Measurements from ENCODE around the gene A1BG.
"Not testable (repeated sequence)": the region's sequence is repeated elsewhere in the genome, so short reads cannot be mapped to it uniquely, and the experiment has no call there.

The A1BG gene

DNA sequence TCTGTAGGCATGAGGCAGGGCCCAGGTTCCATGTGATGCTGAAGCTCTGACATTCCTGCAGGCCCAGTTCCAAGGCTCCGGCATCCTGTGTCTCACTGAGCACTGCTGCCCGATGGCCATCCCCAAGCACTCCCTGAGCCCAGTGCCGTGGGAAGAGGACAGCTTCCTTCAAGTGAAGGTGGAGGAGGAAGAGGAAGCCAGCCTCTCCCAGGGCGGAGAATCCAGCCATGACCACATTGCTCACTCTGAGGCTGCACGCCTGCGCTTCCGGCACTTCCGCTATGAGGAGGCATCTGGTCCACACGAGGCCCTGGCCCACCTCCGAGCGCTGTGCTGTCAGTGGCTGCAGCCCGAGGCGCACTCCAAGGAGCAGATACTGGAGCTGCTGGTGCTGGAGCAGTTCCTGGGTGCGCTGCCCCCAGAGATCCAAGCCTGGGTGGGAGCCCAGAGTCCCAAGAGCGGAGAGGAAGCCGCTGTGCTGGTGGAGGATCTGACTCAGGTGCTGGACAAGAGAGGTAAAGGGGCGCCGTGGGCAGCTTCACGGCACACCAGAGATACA lies 18.5 kb downstream of the A1BG start:
- no peak for DNase-seq

DNA sequence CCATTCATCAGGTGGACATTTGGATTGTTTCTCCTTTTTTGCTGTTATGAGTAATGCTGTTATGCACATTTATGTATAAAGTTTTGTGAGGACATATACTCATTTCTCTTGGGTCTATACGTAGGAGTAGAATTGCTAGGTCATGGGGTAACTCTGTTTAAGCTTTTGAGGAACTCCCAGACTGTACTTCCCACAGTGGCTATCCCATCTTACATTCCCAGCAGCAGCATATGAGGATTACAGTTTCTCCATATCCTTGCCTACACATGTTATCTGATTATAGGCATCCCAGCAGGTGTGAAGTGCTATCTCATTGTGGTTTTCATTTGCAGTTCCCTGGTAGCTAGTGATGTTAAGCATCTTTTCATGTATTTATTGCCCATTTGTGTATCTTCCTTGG lies 20.6 kb downstream of the A1BG start:
- DNase-seq, result no peak

DNA sequence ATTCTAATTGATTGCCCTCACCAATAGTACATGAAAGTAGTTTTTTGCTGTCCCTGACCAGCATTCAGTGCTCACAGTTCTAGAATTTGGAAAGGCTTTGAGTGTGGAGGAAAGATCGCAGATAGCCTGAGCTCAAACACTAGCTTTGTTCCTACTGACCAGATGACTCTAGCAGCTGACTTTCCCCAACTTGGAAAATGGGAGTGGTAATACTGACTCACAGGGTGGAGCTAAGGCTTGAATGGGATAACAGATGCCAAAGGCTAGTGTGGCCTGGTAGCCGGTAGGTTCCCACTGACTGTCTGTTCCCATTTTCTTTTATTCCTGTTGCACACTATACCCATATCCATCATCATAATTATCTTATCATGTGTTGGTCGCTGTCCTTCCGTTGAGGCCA lies 22.8 kb downstream of the A1BG start:
- no peak for DNase-seq

DNA sequence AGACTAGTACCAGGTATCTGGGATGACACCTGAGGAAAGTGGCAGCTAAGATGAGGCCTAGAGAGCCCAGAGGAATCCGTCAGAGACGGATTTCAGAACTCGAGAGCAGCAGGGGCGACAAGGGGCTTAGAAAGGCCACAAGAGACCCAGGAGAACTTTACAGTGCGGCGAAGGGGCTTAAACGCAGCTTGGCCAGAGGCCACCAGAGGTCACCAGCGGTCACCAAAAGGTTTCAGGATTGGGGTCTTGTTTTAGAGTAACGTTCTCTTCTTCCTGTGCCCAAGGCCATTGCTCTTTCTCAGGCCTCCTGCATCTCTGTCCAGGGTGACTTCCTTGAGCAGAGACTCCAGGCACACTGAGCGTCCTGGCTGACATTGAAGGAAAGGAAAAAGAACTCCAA lies 24.3 kb downstream of the A1BG start:
- no peak for DNase-seq

DNA sequence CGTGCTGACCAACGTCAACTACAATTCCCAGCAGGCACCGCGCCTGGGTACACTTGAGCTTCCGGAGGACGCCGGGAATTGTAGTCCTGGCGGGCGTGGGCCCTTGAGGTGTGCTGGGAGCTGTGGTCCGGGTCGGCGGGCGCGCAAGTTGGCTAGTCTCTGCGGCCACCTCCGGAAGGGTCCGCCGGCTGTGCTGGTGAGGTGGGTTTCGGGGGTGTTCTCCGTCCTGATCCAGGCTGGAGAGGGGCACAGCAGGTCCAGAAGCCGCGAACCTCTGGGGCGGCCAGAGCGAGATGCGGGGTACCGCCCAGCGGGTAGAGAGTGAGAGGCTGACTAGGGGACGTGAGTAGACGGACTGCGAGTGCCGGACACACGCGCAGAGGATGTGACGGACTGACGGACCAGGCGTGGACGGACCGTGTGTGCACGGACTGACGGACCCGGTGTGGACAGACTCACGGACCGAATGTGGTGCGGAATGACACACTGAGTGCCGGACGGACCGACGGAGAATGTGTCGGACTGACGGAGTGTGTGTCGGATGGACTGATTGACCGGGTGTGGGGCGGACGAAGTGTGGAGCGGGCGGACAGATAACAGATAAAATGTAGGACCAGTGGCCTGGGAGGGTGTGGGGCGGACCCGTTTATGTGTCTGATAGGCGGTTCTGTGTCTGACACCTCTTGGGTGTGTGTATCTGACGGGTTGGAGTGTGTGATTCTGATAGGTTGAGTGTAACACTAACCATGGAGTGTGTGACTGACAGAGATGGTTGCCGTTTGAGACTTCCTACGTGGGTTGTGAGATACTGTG lies 26.2 kb downstream of the A1BG start, which contains the start of gene ZSCAN22:
TSS of gene ZSCAN22 (plus strand) at position 81 of the 813 bp plus-strand sequence. CDS start 7,809 bp downstream, outside the sequence.
- DNase-seq, result peak; percentile 90

DNA sequence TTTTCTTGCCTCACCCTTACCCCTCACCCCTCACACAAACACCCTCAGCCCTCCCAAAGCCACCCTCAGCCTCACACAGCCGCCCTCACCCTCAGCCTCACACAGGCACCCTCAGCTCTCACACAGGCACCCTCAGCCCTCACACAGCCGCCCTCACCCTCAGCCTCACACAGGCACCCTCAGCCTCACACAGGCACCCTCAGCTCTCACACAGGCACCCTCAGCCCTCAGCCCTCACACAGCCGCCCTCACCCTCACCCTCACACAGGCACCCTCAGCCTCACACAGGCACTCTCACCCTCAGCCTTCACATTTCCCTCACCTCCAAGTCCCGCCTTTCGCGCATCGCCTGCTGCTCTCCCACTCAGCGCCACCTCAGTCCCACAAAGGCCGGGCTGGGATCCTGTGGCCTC lies 26.8 kb downstream of the A1BG start:
- DNase-seq, result no peak

DNA sequence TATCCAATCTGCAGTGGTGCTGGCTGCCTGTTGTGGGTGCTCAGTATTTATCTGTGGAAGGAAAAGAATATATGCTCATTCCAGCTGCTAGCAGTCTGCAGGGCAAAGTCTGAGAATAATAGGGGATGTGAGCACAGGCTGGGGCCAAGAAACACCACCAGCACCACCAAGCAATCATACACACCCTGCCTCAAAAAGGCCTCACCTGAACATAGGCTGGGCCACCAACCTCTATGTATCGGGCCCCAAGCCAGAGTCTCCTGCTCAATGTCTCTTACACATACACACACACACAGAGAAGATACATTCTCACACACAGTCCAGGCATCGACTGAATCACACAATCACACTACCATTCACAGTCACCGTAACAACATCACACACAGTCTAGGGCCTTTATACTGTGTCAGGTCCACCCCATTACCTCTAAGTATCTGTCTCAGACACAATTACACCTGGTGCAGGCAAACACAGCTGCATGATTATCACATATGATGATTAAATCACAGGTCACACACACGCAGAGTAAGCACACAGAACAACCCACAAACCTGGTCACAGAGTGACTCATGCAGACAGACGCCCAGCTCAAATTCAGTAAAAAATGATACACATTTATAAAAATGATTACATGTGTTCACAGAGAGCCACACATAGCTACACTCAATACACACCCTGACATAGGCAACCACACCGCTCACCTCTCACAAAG lies 27.8 kb downstream of the A1BG start:
- DNase-seq, result no peak

DNA sequence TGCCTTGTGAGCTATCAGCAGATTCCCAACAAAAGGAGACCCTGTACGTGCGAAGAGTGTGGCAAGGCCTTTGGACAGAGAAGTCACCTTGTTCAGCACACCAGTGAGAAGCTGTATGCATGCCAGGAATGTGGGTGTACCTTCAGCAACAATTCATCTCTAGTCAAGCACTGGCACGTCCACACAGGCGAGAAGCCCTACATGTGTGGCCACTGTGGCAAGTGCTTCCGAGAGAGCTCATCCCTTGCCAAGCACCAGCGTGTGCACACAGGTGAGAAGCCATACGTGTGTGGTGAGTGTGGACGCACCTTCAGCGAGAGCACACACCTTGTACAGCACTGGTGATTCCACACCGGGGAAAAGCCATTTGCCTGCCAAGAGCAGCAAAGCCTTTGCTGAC lies 34.1 kb downstream of the A1BG start:
- no peak for DNase-seq

DNA sequence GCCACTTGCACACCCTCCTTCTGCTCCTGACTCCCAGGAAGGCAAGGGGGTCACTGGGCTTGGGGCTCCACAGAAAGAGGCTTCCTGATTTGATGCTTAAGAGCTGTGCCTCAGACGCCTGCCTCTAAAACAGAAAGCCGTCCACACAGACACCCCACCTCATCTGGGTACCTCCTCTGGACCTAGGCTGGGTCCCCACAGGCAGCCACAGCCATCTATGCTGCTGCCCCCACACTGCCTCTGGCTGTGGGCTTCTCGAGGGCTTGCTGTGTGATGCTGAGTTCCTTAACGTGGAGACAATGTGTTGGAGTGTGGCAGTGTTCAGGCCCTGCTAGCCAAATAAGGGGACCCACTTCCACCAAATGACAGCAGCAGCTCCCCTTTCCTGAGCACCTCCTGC lies 35.0 kb downstream of the A1BG start:
- DNase-seq, result no peak

DNA sequence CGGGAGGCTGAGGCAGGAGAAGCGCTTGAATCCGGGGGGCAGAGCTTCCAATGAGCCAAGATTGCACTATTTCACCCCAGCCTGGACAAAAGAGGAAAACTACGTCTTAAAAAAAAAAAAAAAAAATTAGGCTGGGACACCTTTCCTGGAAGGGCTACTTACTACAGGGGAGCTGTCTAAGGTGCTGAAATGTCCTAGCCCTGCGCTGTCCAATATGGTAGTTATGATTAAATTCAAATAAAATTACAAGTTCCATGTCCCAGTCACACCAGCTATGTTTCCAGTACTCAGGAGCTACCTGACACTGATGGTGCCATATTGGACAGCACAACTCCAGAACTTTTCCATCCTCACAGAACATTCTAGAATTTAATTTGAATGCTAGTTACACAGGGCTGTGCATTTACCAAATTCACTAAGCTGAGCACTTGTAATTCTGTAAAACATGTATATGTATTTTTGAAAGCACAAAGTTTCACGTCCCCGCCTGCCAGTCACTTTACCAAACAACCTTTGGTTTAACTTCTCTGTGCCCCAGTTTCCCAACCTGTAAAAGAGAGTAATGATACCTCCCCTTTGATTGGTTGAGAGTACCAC lies 35.7 kb downstream of the A1BG start:
- DNase-seq, result no peak

DNA sequence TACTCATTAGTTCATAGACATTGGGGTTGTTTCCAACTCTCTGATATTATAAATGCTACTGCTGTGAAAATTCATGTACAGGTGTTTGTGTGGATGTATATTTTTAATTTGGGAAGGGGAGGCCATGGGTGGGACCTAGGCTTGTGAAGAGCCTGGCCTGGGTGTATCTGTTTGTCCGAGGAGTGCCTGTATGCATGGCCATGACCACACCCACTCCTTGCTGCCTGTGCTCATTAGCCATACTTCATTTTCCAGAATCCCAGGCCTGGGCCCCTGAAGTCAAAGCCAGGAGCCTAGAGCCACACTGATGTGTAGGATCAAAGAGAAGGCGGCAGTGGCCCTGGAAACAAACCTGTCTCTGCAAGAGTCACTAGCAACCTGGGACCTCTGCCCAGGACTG lies 37.7 kb downstream of the A1BG start:
- DNase-seq, result no peak

DNA sequence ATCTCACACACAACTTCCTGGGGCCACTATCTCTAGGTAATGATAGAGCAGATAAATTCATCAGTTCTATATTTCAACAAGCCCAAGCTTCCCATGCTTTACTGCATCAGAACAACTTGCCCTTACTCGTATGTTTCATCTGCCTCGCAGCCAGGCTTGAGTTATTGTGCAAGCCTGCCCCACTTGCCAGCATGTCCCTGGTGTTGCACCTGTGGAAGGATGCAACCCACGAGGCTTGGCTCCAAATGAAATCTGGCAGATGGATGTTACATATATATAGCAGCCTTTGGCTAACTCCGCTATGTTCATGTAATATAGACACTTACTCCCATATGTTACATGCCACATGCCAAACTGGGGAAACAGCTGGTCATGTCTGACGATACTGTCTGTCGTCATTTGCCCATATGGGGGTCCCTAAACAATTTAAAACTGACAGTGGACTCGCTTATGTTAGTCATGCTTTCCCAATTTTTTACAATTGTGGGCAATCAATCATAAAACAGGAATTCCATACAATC lies 41.9 kb downstream of the A1BG start:
- no peak for DNase-seq

DNA sequence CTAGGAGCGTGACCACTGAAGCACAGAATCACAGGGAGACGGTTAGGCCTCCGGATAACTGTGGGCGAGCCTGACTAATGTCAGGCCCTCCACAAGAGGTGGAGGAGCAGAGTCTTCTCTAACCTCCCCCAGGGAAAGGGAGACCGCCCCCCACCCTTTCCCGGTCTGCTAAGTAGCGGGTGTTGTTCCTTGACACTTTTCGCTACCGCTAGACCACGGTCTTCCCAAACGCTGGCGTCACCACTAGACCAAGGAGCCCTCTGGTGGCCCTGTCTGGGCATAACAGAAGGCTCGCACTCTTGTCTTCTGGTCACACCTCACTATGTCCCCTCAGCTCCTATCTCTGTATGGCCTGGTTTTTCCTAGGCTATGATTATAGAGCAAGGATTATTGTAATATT lies 42.6 kb downstream of the A1BG start:
- DNase-seq, result not testable (repeated sequence)

DNA sequence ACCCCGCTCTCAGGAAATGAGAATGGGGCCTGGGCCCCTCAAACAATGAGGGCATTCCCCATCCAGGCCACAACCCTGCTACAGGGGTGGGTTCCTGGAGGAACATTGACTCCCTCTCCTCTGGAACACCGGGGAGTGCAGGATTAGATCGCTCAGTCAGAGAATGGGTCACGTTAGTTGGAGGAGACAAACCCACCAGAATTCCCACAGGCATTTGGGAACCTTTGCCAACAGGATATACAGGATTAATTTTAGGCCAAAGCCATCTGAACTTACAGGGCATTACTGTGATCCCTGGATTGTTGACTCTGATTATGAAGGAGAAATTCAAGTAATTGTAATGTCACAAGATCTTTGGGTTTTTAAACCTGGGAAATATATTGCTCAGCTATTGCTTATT lies 45.6 kb downstream of the A1BG start:
- no peak for DNase-seq

DNA sequence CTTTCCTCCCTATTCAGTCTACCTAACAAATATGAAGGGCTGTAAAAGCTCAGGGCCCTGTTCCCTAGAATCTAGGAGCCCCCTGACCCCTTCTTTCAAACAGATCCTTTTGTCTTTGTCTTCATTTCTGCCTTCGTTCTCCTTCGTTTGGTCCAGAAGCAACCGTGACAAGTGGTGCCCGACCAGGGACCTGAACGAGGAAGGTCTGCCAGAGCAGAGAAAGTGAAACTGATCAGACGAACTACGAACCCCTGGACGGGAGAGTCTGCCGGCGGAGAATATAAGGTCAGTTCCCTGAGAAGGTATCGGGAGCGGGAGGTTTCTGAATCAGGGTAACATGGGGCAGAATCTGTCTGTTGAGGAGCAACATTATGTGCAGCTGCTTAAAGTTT lies 47.4 kb downstream of the A1BG start:
- DNase-seq, result no peak

DNA sequence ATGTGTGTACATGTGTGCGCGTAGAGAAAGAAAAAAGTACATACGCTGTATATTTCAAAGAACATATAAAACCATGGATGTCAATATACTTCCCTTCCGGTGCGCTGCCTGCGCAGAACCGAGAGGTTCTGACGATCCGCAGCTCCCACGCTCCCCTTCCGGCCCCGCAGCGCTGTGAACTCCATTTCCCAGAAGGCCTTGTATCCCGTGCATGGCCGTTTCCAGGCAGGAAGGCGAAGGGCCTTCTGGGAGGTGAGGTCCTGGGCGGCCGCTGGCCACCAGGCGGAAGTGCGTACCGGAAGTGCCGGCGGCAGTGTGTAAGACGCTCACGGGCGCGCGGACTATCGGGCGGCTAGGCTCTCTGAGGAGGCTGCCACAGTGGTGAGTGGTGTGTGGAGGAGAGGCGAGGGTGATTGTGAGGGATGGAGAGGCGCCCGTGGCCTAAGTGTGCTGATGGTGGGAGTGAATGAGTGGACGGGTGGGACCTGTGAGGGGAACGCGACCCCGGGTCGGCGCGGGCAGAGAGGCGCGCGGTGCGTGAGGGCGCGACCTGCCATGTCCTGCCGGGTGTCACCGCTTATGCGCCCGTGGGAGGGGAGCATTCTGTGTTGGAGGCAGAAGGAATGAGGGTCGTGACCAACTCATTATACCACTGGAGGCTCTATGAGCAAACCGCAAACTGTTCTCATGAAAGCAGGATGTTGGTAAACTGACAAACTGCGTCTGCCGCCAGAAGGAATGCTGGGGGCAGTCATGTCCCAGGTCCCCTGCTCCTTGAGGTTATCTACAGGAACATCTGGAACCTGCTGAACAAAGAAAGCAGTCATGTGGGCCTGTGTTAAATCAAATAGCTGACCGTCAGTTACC lies 48.0 kb downstream of the A1BG start, which contains the start of gene ERVK3-1:
TSS of gene ERVK3-1 (plus strand) at position 313 of the 867 bp plus-strand sequence. CDS start 6,792 bp downstream, outside the sequence.
- DNase-seq, result peak; percentile 91

DNA sequence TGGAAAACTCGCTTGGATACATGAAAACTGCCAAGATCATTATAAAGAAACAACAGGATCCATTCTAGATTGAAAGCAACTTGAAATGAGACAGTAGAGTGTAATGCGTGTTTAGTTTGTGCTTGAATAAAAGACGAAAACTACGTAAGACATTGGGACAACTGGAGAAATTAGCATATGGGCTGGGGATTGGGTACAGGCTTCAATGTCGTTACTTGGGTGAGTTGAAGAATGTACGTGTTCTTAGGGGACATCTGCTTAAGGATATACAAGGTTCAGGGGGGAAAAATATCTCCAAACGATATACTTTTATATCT lies 48.6 kb downstream of the A1BG start:
- DNase-seq, result no peak

DNA sequence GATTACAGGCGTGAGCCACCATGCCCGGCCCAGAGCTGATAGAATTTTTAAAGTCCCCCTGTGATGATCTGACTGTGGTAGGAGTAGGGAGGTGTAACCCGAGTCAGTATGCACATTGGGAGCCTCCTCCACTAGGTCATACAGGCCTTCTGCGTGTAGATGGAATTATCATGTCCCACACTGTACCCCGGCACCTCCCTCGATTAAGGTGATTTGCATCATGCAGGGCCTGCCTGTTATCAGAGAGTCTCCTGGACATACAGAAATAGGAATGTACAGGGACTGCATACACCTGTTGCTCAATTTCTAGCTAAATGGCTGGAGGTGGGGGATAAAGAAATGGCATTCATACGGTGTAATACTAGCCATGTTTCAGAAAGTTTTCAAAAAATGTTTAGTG lies 49.0 kb downstream of the A1BG start:
- no peak for DNase-seq

DNA sequence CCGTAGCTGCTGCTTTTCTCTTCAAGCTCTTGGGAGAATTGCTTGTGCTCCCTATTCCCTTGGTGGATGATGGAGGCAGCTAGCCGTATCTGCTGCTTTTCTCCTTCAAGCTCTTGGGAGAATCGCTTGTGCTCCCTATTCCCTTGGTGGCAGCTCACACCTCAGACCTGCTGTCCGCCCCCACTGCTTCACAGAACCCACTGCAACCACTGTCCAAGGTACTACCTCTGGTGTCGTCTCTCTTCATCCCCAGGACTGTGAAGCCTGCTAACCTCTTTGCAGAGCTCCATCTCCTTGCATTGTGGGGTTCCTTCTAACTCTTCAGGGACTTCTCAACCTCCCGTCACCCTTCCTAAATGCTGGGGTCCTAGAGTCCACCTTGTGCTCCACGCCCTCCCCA lies 52.7 kb downstream of the A1BG start:
- no peak for DNase-seq

DNA sequence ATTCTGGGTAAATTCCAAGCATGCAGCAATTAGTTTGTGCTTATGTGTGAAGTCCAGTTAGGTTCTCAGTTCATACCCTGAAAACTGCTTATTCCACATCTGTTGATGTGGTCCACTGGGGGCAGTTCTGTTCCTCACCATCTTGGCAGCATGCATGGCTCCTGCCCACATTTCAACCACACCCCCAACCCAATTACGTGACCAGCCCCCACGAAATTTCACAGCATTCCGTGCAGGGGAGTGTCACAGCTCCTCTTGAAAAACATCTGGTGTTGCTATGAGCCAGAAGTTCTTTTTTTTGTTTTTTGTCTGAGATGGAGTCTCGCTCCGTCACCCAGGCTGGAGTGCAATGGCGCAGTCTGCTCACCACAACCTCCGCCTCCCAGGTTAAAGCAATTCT lies 57.2 kb downstream of the A1BG start:
- no peak for DNase-seq
